Stimulated activated memory B cell treated with anti-CD40 and anti-IgM and Interleukin-4, amounts not matched to agents 10 μg/mL and 1 μg/mL and 100 μg/mL, for 72 hours (primary cell): ENCODE results near the gene SMIM20.

ENCODE experiments used
- ATAC-seq: fragments of 150-1000 bp; cut with Tn5 transposase; 2 replicates; pipeline ENCODE4 v1.10.0; 2021
- H3K27ac Mint-ChIP-seq: one replicate; pipeline ENCODE4 v1.8.0; 2022; ENCODE audit warnings: mild to moderate bottlenecking, mixed read lengths
- H3K27me3 Mint-ChIP-seq: one replicate; pipeline ENCODE4 v1.8.0; 2022; ENCODE audit warnings: mixed read lengths
- H3K36me3 Mint-ChIP-seq: one replicate; pipeline ENCODE4 v1.8.0; 2022; ENCODE audit warnings: mixed read lengths
- H3K4me1 Mint-ChIP-seq: one replicate; pipeline ENCODE4 v1.8.0; 2022; ENCODE audit warnings: mixed read lengths
- H3K4me3 Mint-ChIP-seq: one replicate; pipeline ENCODE4 v1.8.0; 2022; ENCODE audit warnings: mild to moderate bottlenecking, moderate library complexity, mixed read lengths
- H3K9me3 Mint-ChIP-seq: one replicate; pipeline ENCODE4 v1.8.0; 2022; ENCODE audit warnings: mixed read lengths

The SMIM20 gene

DNA sequence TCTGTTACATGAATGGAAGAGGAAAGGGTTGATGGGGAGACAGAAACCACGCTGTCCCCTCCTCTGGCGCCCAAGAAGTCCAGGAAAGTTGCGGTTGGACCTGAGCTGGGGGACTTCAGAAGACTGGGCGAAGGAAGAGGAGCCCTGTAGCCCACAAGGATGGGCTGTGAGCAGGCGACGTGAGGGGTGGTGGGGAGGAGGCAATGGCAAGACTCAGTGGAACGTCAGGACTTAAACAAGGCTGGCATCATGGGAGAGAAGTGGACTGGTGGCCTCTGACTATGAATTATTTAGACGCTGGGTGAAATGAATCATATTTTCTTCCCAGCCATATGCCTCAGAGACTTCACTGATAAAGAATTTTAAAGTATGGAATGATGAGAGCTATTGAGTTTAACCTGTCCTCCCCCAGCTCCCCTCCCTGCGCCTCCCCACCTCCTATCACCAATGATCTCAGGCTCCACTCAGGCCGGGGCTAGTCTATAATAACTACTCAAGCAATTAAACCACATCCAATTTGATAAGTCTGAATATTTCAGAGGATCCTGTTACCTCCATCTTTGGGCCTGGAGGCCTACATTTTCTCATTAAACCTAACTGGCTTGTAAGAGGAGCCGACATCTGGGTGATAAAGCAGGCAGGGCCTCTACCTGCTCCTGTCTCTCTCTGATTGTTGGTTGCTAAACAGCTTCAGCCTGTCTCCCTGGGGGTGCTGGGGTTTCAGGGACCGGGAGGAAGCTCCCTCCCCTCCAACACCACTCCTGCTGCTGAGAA lies 63.6 kb downstream of the SMIM20 start:
- Mint-ChIP-seq H3K9me3 (no peaks in the 10 kb centered on the region), H3K27me3 (no peaks in the 10 kb centered on the region), H3K27ac (no peak overlapping the region), H3K36me3 (no peaks in the 10 kb centered on the region), H3K4me3 (no peak overlapping the region), H3K4me1 (peaks cover 7% of the 10 kb centered on the region)
- no peak for ATAC-seq

DNA sequence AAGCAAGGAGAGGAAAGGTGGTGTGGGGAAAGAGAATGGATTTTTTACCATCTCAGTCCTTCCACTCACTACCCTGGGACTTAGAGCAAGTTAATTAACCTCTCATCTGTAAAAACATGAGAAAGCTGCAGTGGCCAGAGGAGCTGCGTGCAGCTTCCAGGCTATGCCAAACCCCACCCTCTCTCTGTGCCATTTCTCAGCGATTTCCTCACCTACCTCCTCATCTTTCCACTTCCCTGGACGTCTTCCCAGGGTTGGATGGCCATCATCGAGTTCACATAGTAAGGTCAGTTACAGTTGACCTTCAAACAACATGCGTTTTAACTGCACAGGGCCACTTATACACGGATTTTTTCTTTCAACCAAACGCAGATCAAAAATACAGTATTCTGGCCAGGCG lies 64.3 kb downstream of the SMIM20 start:
- Mint-ChIP-seq H3K9me3 (no peaks in the 10 kb centered on the region), H3K27me3 (no peaks in the 10 kb centered on the region), H3K36me3 (no peaks in the 10 kb centered on the region), H3K4me3 (no peak overlapping the region), H3K4me1 (peaks cover 7% of the 10 kb centered on the region), H3K27ac (no peak overlapping the region)
- ATAC-seq: no peak
